Measurements from ENCODE around the gene IFT122.

The IFT122 gene

DNA sequence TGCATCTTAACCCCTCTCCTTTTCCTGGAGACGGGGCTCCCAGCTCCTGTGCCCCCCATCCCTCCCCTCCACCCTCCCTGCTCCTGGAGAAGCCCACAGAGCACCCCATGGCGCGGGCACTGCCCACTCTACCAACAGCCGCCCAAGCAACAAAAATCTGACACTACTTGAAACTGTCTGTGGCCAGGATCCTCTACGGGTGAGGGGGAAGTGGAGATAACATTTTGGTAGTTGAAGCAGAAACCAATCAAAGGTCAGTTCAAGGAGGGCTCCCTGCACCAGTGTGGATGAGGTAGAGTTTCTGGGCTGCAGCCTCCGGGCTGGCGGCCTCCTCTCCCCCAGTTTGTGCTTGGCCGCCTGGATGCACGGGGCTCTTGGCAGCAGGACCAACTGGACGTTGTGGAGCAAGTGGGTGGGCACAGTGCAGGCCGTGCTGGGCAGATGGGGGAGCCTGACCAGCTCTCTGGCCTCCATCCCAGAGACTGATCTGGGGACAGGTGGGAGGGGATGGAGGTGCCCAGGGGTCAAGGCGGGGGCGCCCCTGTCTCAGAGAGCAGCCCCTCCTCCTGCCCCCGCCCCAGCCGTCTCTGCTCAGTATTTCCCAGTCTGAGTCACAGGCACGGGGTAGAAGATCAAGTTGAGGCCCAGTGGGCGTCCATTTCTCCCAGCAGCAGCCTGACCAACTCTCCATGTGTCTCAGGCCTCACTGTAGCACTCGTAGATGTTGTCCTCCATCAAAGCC, 115.8 kb downstream of the IFT122 start:
- Histone ChIP-seq H3K4me3 (replicated peaks; ENCODE audit: insufficient read depth, low read length) (no peak overlapping the region), H3K27me3 (ENCODE audit: insufficient read depth, poor library complexity, severe bottlenecking) (no peaks in the 10 kb centered on the region), H3K27ac (replicated peaks) (peak overlapping the region; percentile 82)
- TF ChIP-seq SPI1 (IDR thresholded peaks at IDR 0.05; ENCODE audit: borderline replicate concordance, low read depth) (peak; percentile 32; the same call in 1 of the 2 replicates), POLR2AphosphoS5 (IDR thresholded peaks at IDR 0.05; ENCODE audit: low read depth) (no peak), REST (IDR thresholded peaks at IDR 0.05; ENCODE audit: insufficient replicate concordance, low read depth) (no peak), CTCF (IDR thresholded peaks at IDR 0.05; ENCODE audit: insufficient read depth, low read length) (no peak), GABPA (IDR thresholded peaks at IDR 0.05; ENCODE audit: low read depth) (no peak)
- DNase-seq (ENCODE audit: low read depth in 1 of 2, low spot score in 1 of 2): peak in 1 of 2 experiments; percentile 30

DNA sequence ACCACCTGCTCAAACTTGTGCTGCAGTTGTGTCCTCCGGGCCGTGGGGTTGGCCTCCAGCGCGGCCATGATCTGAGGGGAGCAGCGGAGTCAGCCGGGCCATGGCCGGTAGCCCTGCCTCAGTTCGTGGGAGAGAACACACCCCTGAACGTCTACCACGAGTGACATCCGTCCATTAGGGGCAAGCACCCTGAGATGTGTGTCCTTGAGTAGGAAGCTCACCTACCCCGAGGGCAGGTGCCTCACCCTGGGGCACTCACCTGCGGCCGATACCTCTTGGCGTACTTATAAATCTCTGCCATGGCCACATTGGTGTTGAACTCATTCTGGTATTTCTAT, 116.3 kb downstream of the IFT122 start:
- no peak for DNase-seq (ENCODE audit: low read depth in 1 of 2, low spot score in 1 of 2)
- TF ChIP-seq REST (IDR thresholded peaks at IDR 0.05; ENCODE audit: insufficient replicate concordance, low read depth) (no peak), CTCF (IDR thresholded peaks at IDR 0.05; ENCODE audit: insufficient read depth, low read length) (no peak), SPI1 (IDR thresholded peaks at IDR 0.05; ENCODE audit: borderline replicate concordance, low read depth) (no peak), POLR2AphosphoS5 (IDR thresholded peaks at IDR 0.05; ENCODE audit: low read depth) (no peak), GABPA (IDR thresholded peaks at IDR 0.05; ENCODE audit: low read depth) (no peak)
- Histone ChIP-seq H3K4me3 (replicated peaks; ENCODE audit: insufficient read depth, low read length) (no peak overlapping the region), H3K27ac (replicated peaks) (no peak overlapping the region), H3K27me3 (ENCODE audit: insufficient read depth, poor library complexity, severe bottlenecking) (no peaks in the 10 kb centered on the region)

DNA sequence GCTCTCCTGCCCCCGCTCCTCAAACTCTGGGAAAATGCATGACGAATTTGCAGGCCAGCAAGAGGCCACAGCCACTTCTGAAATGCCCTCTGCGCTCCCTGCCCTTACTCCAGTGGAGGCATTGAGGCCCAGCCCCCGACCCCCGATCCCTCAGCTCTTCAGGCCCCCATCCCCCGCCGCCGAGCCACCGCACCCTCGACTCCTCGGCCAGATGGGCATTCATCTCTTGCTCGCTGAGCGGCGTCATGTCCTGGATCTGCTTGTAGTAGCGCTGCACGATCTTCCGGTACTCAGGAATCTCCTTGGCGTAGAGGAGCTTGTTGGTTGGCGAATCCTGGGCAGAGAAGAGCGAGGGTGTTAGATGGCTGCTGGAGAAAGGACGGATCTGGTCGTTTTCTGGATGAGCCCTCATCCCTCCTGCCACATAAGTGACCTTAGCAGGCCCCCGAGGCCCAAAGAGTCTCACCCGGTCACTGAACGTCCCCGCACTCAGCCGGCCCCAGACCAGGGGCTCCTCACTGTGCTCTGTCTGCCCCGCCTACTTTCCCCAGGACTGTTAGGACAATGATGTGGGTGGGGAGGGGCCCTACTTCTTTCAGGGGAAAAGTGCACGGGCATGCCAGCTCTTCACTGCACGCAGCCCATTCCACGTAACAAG, 117.0 kb downstream of the IFT122 start:
- TF ChIP-seq GABPA (IDR thresholded peaks at IDR 0.05; ENCODE audit: low read depth): no peak
- no peak for TF ChIP-seq SPI1 (IDR thresholded peaks at IDR 0.05; ENCODE audit: borderline replicate concordance, low read depth)
- Histone ChIP-seq H3K4me3 (replicated peaks; ENCODE audit: insufficient read depth, low read length) (no peak overlapping the region), H3K27me3 (ENCODE audit: insufficient read depth, poor library complexity, severe bottlenecking) (no peaks in the 10 kb centered on the region), H3K27ac (replicated peaks) (no peak overlapping the region)
- no peak for DNase-seq (ENCODE audit: low read depth in 1 of 2, low spot score in 1 of 2)

DNA sequence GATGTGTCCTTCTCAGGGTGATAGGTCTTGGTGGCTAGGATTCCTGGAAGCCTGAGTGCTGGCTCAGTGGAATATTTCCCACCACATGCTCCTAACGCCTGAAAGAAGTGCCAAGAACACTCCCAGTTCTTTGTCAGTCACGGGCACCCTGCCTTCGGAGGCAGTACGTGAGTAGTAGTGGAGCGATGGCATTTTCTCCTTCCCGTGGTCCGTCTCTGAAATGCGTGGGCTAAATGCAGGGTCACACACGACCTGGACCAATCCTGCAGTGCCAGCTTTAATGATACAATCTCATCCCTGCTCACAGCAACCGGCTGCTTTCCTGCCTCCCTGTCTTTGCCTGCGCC, 117.5 kb downstream of the IFT122 start:
- DNase-seq (ENCODE audit: low read depth in 1 of 2, low spot score in 1 of 2): no peak
- Histone ChIP-seq H3K4me3 (replicated peaks; ENCODE audit: insufficient read depth, low read length) (no peak overlapping the region), H3K27ac (replicated peaks) (no peak overlapping the region), H3K27me3 (ENCODE audit: insufficient read depth, poor library complexity, severe bottlenecking) (no peaks in the 10 kb centered on the region)
- TF ChIP-seq GABPA (IDR thresholded peaks at IDR 0.05; ENCODE audit: low read depth) (no peak), POLR2AphosphoS5 (IDR thresholded peaks at IDR 0.05; ENCODE audit: low read depth) (no peak), SPI1 (IDR thresholded peaks at IDR 0.05; ENCODE audit: borderline replicate concordance, low read depth) (no peak), REST (IDR thresholded peaks at IDR 0.05; ENCODE audit: insufficient replicate concordance, low read depth) (no peak), CTCF (IDR thresholded peaks at IDR 0.05; ENCODE audit: insufficient read depth, low read length) (no peak)
